ENCODE measurements around the gene GRM4.
A peak's percentile ranks its signal among the peaks of the same experiment; 100 is the strongest.

GRM4 gene

GRCh38 chr6:33999567-33999966 lies 146.3 kb downstream of the GRM4 start:
- DNase-seq (ENCODE audit: low spot score), result no peak
- FAIRE-seq, result no peak

GRCh38 chr6:33998660-33999059 lies 147.2 kb downstream of the GRM4 start:
- DNase-seq (ENCODE audit: low spot score) (no peak), FAIRE-seq (no peak)

GRCh38 chr6:33997265-33997664 lies 148.6 kb downstream of the GRM4 start:
- DNase-seq (ENCODE audit: low spot score), result no peak
- FAIRE-seq, result no peak

GRCh38 chr6:33996120-33996475 lies 149.8 kb downstream of the GRM4 start:
- no peak for FAIRE-seq
- no peak for DNase-seq (ENCODE audit: low spot score)

GRCh38 chr6:33995309-33996119 lies 150.4 kb downstream of the GRM4 start:
- DNase-seq (ENCODE audit: low spot score) (no peak), FAIRE-seq (no peak)

GRCh38 chr6:33994472-33995308 lies 151.2 kb downstream of the GRM4 start:
- DNase-seq (ENCODE audit: low spot score), result no peak
- FAIRE-seq, result peak; percentile 71

- FAIRE-seq (no peak), DNase-seq (ENCODE audit: low spot score) (no peak)
These were observed 152.0 kb downstream of the GRM4 start for GRCh38 chr6:33993653-33994471.

GRCh38 chr6:33993091-33993490 lies 152.8 kb downstream of the GRM4 start:
- FAIRE-seq (no peak), DNase-seq (ENCODE audit: low spot score) (no peak)

- DNase-seq (ENCODE audit: low spot score) (no peak), FAIRE-seq (no peak)
These were observed 153.7 kb downstream of the GRM4 start for GRCh38 chr6:33992191-33992590.

- DNase-seq (ENCODE audit: low spot score) (no peak), FAIRE-seq (no peak)
These were observed 154.3 kb downstream of the GRM4 start for GRCh38 chr6:33991610-33992009.

- FAIRE-seq (no peak), DNase-seq (ENCODE audit: low spot score) (no peak)
These were observed 155.8 kb downstream of the GRM4 start for GRCh38 chr6:33990061-33990541.

- DNase-seq (ENCODE audit: low spot score) (no peak), FAIRE-seq (no peak)
These were observed 156.7 kb downstream of the GRM4 start for GRCh38 chr6:33989016-33989854.

GRCh38 chr6:33988121-33989015 lies 157.5 kb downstream of the GRM4 start:
- DNase-seq (ENCODE audit: low spot score) (no peak), FAIRE-seq (no peak)

GRCh38 chr6:33987531-33988021 lies 158.3 kb downstream of the GRM4 start:
- FAIRE-seq, result no peak
- DNase-seq (ENCODE audit: low spot score), result no peak

GRCh38 chr6:33985947-33986346 lies 159.9 kb downstream of the GRM4 start:
- FAIRE-seq, result no peak
- no peak for DNase-seq (ENCODE audit: low spot score)

- DNase-seq (ENCODE audit: low spot score) (no peak), FAIRE-seq (no peak)
These were observed 160.6 kb downstream of the GRM4 start for GRCh38 chr6:33985313-33985751.

GRCh38 chr6:33984466-33985312 lies 161.2 kb downstream of the GRM4 start:
- DNase-seq (ENCODE audit: low spot score) (no peak), FAIRE-seq (no peak)

- no peak for DNase-seq (ENCODE audit: low spot score)
- FAIRE-seq, result no peak
These were observed 162.0 kb downstream of the GRM4 start for GRCh38 chr6:33983721-33984465.
